HEK293T (cell line): ENCODE results near the gene CAMK2D.

Experiments
- BHLHE40 ChIP-seq: fragments of 450-650 bp; IDR thresholded peaks from 2 replicates; pipeline ENCODE4 v1.6.1; 2016; ENCODE audit warnings: mild to moderate bottlenecking, moderate library complexity, borderline replicate concordance
- FOXA1 ChIP-seq: fragments of 450-650 bp; IDR thresholded peaks from 2 replicates; pipeline ENCODE4 v1.6.1; 2016; ENCODE audit warnings: mild to moderate bottlenecking
- FOXK2 ChIP-seq: fragments of 450-650 bp; IDR thresholded peaks from 2 replicates; pipeline ENCODE4 v1.6.1; 2016; ENCODE audit warnings: mild to moderate bottlenecking
- HDGF ChIP-seq: fragments of 450-650 bp; IDR thresholded peaks from 2 replicates; pipeline ENCODE4 v1.6.1; 2017; ENCODE audit warnings: antibody characterized with exemption, borderline replicate concordance
- L3MBTL2 ChIP-seq: fragments of 450-650 bp; conservative IDR thresholded peaks from 2 replicates; pipeline ENCODE4 v1.6.1; 2016; ENCODE audit warnings: mild to moderate bottlenecking
- LEF1 ChIP-seq: fragments of 450-650 bp; IDR thresholded peaks from 2 replicates; pipeline ENCODE4 v1.6.1; 2017; ENCODE audit warnings: mild to moderate bottlenecking, borderline replicate concordance
- NFRKB ChIP-seq: fragments of 450-650 bp; IDR thresholded peaks from 2 replicates; pipeline ENCODE4 v1.6.1; 2016; ENCODE audit warnings: mild to moderate bottlenecking, moderate library complexity
- ZNF384 ChIP-seq: fragments of 450-650 bp; IDR thresholded peaks from 2 replicates; pipeline ENCODE4 v1.6.1; 2016
- TF ChIP-seq, protein P1 (sequence below): fragments of 450-650 bp; IDR thresholded peaks from 2 replicates; pipeline ENCODE4 v1.6.1; 2016

GRCh38 chr4:113783701-113784100 is 22.2 kb upstream of the CAMK2D start:
- TF ChIP-seq BHLHE40 (no peak), ZNF384 (no peak), LEF1 (no peak), FOXK2 (no peak), HDGF (no peak), NFRKB (no peak), L3MBTL2 (no peak), FOXA1 (no peak)
- TF ChIP-seq, protein P1, sequence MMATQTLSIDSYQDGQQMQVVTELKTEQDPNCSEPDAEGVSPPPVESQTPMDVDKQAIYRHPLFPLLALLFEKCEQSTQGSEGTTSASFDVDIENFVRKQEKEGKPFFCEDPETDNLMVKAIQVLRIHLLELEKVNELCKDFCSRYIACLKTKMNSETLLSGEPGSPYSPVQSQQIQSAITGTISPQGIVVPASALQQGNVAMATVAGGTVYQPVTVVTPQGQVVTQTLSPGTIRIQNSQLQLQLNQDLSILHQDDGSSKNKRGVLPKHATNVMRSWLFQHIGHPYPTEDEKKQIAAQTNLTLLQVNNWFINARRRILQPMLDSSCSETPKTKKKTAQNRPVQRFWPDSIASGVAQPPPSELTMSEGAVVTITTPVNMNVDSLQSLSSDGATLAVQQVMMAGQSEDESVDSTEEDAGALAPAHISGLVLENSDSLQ: no peak
